Measurements from ENCODE around the gene RB1.
"Not testable (repeated sequence)": the region's sequence is repeated elsewhere in the genome, so short reads cannot be mapped to it uniquely, and the experiment has no call there.

Gene RB1

DNA sequence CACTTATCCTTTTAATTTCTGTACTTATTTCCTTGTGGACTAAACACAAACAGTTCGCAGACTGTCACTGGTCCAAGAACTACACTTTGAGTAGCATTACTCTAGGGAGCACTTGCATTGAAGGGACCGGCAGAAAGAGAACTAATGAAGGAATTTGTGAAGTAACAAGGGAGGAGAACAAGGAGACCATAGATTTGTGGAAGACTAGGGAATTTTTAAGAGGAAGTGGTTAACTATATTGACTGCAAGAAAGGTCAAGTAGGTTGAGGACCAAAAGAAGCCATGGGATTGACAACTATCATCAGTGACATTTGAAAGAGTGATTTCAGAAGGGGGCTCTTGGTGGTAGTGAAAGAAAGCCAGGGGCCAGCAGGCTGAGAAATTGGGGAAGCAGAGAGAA is 4.0 kb upstream of the RB1 start:
- DNase-seq, result no peak

DNA sequence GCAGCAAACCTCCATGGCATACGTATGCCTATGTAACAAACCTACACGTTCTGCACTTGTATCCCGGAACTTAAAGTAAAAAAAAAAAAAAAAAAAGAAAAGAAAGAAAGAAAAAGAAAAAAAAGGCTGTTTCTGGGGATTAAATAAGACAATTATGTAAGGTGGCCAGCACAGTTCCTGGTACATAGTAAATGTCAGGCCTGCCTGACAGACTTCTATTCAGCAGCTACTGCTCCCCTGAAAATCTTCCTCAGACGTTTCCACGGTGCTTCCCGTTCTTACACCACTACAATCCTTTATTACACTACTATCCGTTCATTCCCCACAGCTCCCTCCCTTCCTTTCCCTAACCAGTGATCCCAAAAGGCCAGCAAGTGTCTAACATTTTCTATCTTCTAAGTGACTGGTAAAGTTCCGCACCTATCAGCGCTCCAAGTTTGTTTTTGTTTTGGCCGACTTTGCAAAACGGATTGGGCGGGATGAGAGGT is 636 bp upstream of the RB1 start:
- no peak for DNase-seq

DNA sequence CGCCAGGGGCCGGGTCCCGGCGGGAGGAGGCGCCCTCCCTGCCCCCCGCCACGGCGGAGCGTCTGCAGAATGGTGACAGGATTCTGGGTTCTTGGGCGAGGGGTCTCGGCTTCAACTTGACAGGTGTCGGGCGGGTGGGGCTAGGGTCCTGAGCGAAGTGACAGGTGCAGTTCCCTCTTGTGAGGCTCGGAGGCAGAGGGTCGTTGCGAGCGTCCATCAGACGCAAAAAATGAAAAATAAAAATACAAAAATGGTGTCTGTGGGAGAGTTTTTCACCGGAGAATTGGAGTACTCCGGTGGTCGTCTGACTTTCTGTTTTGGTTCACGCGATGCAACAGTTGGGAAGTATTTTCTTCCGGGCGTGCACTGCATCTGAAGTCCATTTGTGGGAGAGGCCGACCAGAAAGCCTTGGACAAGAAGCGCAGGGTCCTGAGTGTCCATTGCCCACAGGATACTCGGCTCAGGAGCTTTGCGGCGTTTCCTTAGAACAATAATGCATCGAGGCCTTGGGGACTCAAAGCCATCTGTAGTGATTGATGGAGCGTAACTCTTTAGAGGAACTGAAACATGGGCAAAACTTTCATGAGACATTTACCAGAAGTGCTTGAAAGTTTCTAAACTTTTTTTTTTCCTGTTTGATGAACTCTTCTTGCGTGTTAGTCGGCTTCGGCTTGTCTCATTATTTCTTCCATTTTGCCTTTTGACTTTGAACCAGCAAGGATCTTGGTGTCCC is 759 bp downstream of the RB1 start:
- DNase-seq, result no peak

DNA sequence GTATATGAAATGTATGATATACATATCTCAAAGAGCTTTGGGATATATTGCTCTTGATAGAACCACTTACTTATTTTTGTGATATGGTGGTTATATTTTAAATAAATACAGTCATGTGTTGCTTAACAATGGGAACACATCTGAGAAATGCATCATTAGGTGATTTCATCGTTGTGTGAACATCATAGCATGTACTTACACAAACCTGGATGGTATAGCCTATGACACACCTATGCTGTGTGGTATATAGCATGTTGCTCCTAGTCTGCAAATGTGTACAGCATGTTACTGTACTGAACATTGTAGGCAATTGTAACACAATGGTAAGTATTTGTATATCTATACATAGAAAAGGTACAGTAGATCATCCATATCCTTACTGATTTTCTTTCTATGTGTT is 7.7 kb downstream of the RB1 start:
- DNase-seq, result no peak

DNA sequence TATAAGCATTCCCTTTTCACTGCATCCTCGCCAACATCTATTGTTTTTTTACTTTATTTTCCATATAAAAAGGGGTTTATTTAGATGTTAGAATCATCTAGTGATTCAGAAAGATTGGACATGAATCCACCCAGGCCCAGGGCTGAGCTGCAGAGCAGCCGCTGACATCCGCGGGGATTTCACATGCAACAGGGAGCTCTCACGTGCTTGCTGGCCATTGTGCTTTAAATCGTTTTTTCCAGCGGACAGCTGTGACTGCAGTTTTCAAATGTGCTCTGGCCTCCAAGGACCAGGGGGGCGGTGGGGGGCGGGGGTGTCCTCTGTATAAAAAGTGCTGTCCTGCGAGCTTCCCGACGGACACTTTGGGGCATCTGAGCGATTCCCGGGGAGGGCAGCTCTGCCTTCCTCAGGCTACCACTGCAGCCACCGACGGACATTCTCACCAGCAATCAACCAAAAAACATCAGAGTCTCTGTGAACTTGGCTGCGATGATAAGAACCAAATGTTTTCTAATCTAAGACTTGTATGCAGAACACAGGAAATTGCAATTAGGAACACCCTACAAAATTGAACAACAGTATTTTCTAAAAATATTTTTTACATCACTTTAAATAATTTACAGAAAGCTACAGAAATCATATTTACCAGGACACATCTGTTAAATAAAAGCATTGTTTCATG is 12.6 kb downstream of the RB1 start:
- DNase-seq, result no peak

DNA sequence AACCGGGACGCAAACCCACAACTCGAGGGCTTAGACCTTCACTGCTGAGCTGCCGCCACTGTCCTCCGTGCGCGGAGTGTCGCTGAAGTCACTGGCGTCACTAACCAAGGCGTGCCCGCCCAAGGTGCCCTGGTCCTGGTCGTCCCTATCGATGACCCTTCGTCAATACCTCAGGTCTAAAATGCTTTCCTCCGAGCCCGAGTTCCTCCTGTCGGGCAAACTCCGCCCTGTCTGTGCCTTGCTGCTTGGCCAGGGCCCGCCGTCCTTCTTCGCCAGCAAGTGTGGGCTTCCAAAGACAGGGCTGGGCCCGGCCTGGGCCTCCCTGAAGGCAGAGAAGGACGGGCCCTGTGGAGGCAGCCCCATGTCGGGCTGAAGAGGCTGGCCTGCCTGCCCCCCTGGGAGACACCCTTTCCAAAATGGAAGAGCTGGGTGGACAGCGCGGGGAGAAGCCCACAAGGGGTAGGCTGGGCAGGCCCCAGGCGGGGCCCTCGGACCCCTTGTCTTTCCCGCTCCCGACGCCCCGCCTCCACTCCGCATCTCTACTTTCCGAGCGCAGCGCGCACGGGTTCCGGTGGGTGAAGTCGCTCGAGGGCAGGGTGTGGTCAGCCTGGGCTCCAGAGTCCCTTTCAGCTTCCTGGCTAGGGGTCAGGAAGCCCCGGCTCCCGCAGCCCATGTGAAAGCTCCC is 13.4 kb downstream of the RB1 start:
- DNase-seq, result no peak

DNA sequence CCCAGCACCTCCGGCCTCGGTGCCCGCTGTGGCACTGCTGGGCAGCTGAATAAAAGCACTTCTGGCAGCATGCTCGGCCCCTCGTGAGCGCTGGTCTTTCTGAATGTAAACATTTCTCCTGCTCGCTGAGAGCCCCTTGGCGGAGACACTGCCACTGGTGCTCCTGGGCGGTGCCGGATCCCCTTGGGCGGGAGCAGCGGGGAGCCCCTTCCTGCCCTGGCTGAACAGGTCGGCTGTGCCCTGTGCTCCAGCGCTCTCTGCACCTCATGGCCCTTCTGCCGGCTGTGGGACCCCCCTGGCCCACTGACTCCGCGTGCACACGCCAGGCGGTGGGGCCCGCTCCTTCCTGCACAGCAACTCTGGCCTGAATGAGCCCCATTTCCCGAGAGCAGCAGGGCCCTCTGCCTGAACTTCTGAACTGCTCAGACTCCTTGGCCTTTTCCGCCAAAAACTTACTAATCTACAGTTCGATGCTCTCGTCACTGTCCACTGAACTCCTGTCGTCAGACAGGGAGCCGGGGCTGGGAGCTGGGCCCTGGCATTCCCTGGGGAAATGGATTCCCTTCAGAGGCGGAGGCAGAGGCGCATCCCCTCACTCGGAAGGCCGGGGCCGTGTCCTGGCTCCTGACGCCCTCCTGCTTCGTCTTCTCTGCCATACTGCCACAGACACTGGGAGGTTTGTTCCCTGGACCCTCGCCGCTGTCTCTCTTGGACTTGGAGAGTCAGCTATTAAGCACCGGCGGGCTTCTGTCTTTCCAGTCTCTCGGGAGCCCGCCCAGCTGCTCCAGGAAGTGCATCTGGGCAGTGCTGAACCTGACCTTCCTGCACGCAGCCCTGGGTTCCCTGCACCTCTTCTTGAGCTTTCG is 14.2 kb downstream of the RB1 start:
- no peak for DNase-seq

DNA sequence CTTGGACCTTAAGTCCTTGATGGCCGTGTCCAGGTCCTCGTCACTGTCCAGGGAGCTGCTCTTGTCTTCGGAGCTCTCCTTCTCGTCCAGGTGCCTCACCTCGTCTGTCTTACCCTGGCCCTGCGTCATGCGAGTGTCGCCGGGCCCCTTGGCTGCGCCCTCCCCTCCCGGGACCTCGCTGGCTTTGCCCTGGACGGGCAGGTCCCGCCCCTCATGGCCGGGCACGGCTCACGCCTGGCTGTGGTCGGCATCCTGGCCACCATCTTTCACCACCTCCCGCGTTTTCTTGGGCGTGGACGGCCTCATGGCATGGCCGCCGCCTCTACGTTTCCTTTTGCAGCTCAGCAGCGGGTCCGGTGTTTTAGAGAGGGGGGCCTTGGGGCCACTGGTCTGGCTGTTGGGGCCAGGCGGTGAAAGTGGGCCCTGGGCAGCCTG is 14.8 kb downstream of the RB1 start:
- DNase-seq, result no peak

DNA sequence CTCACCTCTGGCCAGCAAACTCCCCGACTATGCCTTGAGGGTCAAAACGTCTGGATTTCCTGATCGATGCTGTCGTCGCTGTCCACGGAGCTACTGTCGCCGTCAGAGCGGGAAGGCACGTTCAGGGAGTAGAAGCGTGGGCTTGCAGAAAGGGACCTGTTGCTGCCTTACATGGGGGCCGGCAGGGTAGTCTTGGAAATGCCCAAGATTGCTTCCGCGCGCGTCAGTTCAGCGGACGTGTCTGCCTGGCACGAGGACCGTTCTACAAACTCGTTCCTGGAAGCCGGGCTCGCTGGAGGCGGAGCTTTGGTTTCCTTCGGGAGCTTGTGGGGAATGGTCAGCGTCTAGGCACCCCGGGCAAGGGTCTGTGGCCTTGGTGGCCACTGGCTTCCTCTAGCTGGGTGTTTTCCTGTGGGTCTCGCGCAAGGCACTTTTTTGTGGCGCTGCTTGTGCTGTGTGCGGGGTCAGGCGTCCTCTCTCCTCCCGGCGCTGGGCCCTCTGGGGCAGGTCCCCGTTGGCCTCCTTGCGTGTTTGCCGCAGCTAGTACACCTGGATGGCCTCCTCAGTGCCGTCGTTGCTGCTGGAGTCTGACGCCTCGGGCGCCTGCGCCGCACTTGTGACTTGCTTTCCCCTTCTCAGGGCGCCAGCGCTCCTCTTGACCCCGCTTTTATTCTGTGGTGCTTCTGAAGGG is 15.4 kb downstream of the RB1 start:
- no peak for DNase-seq

DNA sequence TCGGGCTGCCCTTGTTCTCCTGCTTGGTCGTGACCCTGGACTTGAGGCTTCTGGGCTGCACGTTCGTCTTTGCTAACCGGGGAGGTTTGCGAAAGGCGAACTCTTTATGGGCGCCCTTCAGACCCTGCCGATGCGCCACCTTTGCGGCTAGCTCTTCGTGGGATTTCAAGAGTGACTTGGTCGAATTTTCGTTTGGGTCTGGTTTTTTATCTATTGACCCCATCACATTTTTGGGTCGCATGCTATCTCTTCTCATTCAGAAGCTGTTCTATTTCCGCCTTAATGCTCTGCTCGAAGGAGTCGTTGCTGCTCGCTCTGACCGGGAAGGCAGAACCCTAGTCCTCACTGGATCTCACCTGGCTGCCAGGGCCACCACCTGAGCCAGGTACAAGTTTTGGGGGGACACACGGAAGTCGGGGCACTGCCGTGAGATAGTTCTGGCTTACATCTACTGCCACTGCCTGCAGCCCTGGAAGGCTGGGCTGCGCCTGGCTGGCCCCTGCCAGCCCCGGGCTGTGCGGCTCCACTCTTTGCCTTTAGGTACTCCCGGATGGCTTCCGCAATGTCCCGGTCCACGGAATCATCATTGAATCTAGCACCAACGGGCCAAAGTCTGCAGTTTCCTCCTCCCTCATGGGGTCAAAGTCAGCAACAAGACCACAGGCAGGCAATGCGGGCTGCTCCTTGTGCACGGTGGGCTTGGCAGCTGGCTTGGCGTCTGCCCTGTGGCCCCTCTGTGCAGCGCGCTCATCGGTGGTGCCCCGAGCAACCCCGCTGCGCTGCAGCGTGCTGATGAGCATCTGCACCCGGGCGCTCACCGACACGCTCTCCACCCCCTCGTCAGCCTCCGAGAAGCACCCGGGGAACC is 16.2 kb downstream of the RB1 start:
- DNase-seq, result no peak

DNA sequence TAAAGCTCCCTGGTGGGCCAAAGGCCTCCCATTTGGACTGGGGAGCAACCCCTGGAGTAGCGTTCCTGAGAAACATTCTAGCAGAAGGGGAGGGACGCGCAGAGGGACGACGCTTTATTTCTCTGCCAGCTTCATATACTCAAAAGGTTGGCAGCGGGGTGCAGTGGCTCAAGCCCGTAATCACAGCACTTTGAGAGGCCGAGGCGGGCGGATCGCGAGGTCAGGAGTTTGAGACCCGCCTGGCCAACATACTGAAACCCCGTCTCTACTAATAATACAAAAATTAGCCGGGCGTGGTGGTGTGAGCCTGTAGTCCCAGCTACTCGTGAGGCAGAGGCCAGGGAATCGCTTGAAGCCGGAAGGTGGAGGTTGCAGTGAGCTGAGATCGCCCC is 16.8 kb downstream of the RB1 start:
- no peak for DNase-seq

DNA sequence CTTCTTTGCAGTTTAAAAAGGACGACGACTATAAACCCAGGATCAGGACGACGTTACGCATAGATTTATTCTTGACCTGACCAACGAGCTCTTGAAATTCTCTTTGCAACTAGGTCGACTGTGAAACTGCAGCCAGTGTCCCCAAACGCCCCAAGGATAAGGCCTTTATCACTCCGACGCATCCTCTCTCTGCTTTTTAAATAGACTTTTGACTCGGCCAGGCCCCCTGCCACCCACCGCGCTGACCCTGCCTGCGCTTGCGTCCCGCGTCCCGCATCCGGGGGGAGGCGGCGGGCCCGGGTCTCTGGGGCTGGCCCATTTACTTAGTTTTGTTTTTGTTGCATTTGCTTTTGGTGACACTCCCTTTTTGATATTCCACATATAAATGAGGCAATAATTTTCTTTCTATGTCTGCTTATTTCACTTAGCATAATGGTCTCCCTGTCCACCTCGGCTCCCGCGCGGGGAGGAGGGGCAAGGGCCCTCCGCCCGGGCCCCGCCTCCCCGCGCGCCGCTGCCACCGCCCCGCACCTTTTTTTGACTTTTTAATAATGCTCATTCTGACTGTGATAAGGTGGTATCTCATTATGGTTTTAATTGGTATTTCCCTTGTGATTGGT is 17.4 kb downstream of the RB1 start:
- no peak for DNase-seq

DNA sequence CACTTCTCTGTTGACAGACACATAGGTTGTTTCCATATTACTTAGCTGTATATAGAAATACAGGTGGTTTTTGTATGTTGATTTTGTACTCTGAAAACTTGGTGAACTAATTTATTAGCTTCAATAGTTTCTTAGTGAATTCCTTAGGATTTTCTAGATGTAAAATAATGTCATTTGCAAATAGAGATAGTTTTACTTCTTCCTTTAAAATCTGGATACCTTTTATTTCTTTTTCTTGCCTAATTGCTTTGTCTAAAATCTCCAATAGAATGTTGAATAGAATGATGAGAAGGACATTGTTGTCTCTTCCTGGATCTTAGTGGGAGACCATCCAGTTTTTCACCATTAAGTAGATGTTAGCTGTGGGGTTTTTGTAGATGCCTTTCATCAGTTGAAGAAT is 18.7 kb downstream of the RB1 start:
- no peak for DNase-seq

DNA sequence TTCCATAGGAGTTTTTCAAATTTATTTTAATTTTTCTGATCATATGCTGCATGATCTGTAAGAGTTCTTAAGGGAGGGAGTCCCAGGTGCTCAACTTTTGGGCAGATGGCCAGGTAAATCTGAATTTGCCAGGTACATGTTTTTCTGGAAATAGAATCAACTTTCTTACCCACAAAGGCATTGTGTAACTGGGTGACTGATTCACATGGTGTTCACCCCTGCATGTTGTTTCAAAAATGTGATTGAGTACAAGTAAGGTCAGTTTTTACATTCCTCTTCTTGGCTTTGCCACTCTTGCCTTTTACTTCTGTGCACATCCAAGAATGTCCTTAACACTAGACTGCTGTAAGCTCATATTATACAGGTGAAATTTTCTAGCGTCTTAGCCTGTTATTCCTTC is 30.4 kb downstream of the RB1 start:
- DNase-seq, result no peak

DNA sequence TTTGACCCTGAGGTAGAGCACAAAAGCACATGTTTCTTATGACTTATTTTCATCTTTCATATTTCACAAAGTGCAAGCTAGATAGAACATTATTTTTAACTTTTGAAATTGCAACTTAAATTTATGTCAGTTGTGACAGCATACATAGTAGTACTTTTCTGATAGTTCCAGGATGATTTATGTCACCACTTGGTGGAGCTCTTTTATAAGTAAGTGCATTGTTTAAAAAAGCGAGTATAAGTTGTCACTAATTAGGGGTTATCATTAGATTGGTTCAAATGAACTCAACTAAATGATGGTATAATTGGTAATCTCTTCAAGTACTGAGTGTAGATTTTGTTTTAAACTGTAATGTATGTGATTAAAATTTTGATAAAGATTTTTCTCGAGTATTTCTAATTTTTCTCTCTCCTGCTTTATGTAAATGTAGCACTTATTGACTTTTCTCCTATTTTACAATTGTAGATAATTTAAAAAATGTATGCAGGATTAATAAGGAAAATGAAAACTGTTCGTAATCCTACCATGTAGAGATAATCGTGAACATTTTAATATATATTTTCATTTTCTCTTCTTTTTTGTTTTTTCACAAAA is 31.1 kb downstream of the RB1 start:
- DNase-seq, result no peak

DNA sequence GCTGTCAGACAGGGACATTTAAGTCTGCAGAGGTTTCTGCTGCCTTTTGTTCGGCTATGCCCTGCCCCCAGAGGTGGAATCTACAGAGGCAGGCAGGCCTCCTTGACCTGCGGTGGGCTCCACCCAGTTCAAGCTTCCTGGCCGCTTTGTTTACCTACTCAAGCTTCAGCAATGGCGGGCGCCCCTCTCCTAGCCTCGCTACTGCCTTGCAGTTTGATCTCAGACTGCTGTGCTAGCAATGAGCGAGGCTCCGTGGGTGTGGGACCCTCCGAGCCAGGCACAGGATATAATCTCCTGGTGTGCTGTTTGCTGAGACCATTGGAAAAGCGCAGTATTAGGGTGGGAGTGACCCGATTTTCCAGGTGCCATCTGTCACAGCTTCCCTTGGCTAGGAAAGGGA is 35.6 kb downstream of the RB1 start:
- DNase-seq, result not testable (repeated sequence)

DNA sequence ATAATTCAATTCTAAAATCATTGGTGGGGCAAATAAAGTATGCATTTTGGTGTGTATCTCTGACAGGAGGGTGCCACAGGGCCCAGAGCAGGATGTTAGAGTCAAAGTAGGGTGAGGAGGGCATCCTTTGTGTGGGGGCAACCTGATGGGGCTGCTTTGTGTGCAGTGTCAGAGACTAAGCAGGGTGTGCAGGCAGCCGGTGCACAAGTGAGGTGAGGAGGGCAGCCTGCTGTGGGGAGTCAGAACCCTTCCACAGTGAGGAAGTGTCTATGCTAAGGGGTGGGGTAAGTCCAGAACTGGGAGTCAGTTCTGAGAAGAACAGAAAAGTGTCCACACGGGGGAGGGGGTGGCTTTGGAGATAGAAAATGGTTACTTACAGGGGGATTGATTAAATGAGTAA is 40.7 kb downstream of the RB1 start:
- no peak for DNase-seq

DNA sequence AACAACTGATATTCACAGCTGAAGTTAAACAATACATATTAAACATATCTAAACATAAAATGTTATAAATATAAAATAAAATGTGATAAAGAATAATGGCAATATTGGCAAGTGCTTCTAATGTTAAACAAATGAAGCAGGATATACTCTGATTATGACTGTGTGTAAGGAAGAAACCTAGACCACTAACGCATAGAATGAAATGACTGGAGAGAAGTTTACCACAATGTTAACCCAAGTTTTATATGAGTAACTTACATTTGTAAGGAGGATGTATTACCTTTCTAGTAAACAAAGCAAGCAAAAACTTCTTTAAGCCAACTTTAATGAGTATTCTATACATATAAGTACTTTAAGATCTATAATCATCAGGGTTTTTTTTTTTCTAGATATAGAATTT is 43.0 kb downstream of the RB1 start:
- no peak for DNase-seq

DNA sequence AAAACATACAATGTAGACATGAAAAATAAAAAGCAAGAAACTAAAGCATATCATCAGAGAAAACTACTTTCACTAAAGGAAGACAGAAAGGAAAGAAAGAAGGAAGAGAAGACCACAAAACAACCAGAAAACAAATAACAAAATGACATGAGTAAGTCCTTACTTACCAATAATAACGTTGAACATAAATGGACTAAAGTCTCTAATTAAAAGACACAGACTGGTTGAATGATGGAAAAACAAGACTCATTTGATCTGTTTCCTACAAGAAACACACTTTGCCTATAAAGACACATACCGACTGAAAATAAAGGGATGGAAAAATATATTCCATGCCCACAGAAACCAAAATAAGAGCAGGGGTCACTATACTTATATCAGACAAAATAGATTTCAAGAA is 46.0 kb downstream of the RB1 start:
- DNase-seq, result no peak

DNA sequence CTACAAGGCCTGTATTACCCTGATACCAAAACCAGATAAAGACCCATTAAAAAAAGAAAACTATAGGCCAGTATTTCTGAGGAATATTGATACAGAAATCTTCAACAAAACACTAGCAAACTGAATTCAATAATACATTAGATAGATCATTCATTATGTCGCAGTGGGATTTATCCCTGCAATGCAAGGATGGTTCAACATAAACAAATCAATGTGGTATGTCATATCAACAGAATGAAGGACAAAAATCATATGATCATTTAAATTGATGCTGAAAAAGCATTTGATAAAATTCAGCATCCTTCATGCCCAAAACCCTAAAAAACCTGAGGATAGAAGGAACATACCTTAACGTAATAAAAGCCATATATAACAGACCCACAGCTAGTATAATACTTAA is 50.0 kb downstream of the RB1 start:
- DNase-seq, result no peak

DNA sequence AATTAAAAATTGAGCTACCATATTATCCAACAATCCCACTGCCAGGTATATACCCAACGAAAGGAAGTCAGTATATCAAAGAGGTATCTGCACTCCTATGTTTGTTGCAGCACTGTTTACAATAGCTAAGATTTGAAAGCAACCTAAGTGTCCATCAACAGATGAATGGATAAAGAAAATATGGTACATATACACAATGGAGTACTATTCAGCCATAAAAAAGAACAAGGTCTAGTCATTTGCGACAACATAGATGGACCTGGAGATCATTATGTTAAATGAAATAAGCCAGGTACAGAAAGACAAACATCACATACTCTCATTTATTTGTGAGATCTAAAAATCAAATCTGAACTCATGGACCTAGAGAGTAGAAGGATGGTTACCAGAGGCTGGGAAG is 52.0 kb downstream of the RB1 start:
- DNase-seq, result not testable (repeated sequence)

Data from NCI-H187 (cell line).